HG02981 (cell line): ENCODE data around the gene ALDH18A1.

Experiments used
- ATAC-seq: cut with Tn5 transposase; IDR thresholded peaks from one replicate; pipeline ENCODE4 v1.9.1; 2021; ENCODE audit warnings: mild to moderate bottlenecking, moderate library complexity; ENCODE audit not compliant: unreplicated experiment

ALDH18A1 gene

GRCh38 chr10:95559471-95559870, 97.0 kb downstream of the ALDH18A1 start:
- ATAC-seq: no peak

DNA sequence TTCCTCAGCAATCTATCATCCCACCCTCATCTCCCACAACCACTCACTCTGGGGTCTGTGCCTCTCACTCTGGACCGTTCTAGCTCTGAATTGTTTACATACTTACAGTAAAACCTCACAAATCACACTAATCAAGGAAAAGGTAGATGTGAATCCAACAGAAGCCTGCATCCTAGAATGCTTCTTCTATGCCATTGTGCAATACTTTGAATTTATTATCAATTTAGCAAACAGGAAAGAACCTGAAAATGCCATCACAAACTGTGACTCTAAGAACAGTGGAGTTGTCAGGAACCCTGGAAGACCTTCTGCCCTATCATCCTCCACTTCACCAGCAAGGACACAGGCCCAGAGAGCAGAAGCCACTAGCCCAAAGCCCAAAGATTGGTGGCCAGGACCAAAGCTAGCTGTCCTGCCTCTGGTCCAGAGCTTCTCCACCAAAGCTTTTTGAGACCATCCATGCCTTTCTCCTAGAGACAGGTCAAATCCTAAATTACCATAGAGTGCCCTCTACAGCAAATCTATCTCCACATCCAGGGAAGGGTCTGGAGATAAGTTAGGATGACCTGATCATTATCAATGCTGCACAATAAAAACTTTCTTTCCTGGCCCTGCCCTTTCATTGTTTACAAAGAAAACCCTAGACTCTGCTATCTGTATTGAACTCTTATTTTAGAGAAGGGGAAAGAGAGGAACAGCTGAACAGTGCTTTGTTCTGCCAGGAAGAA, 97.8 kb downstream of the ALDH18A1 start:
- no peak for ATAC-seq

DNA sequence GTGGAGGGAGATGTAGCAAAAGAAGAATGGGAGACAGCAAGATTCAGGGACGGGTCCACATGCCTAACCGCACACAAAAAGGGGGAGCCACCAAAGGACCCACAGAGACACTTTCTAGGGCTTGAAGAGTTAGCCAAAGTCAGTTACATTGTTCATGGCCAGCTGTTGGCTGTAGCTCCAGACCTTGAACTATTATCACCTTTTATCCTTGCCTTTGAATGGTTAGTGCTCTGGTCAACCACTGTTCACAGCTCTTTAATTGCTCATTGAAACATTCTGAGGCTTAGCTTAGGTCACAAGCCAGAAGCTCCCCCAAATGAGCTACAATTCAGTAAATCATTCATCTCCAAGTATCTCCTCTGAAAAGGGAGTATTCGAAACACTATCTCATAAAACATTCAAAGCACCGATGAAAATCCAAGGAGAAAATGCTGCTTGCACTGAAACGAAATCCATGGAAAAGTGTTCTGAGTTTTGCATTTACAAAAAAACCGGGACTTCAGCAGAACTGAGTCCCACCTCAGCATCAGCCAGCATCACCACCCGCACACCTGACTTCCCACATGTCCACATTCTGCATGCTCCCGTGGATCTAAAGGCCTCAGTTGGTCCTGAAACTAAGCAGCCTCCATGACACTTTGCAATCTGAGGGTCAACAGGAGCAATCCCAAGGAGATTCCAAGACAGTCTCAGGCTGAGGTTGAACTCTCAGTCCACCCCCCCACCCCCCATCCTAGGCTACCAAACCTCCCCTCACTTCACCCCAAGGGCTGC, 99.3 kb downstream of the ALDH18A1 start:
- no peak for ATAC-seq
